H9 (cell line): ENCODE data around the gene RBM33. TPM values are rescaled to one million over a fixed set of nuclear protein-coding genes. Genes with fewer than 3 reads are reported as not detected.

ENCODE experiments used
- DNase-seq: peaks from one replicate; pipeline ENCODE4 v3.0.0-alpha.2; 2017
- H2AFZ ChIP-seq: one replicate; pipeline ENCODE4 v1.6.1; 2013; ENCODE audit warnings: mild to moderate bottlenecking, low read length, control low read depth, moderate library complexity
- H2AK5ac ChIP-seq: 2 replicates; pipeline ENCODE4 v1.6.1; 2013; ENCODE audit warnings: low read length, control low read depth, mixed read lengths; ENCODE audit not compliant: insufficient read length
- H2BK120ac ChIP-seq: one replicate; pipeline ENCODE4 v1.6.1; 2013; ENCODE audit warnings: low read depth, mild to moderate bottlenecking, low read length, control low read depth, inconsistent platforms; ENCODE audit not compliant: poor library complexity, severe bottlenecking
- H2BK12ac ChIP-seq: 2 replicates; pipeline ENCODE4 v1.6.1; 2013; ENCODE audit warnings: low read length, control low read depth, mixed read lengths, low read depth; ENCODE audit not compliant: insufficient read length
- H2BK15ac ChIP-seq: 2 replicates; pipeline ENCODE4 v1.6.1; 2013; ENCODE audit warnings: low read depth, low read length, control low read depth
- H2BK20ac ChIP-seq: one replicate; pipeline ENCODE4 v1.6.1; 2013; ENCODE audit warnings: low read depth, mild to moderate bottlenecking, low read length, control low read depth, inconsistent platforms; ENCODE audit not compliant: poor library complexity, severe bottlenecking
- H2BK5ac ChIP-seq: 2 replicates; pipeline ENCODE4 v1.6.1; 2013; ENCODE audit warnings: low read length, control low read depth, mixed read lengths; ENCODE audit not compliant: insufficient read length
- H3K14ac ChIP-seq: 2 replicates; pipeline ENCODE4 v1.6.1; 2013; ENCODE audit warnings: low read length, control low read depth; ENCODE audit not compliant: insufficient read depth
- H3K18ac ChIP-seq: 2 replicates; pipeline ENCODE4 v1.6.1; 2013; ENCODE audit warnings: low read depth, mild to moderate bottlenecking, mixed read lengths, low read length, control low read depth; ENCODE audit not compliant: insufficient read length
- H3K23ac ChIP-seq: 2 replicates; pipeline ENCODE4 v1.6.1; 2013; ENCODE audit warnings: low read length, control low read depth, mixed read lengths, low read depth; ENCODE audit not compliant: insufficient read length
- H3K23me2 ChIP-seq: 2 replicates; pipeline ENCODE4 v1.6.1; 2013; ENCODE audit warnings: low read depth, mild to moderate bottlenecking, mixed read lengths, low read length, control low read depth; ENCODE audit not compliant: insufficient read length, poor library complexity, severe bottlenecking
- H3K27ac ChIP-seq: 2 replicates; pipeline ENCODE4 v1.5.1; 2013; ENCODE audit warnings: low read length, control low read depth, mixed read lengths, low read depth; ENCODE audit not compliant: insufficient read length
- H3K27me3 ChIP-seq: 2 replicates; pipeline ENCODE4 v1.6.1; 2013; ENCODE audit warnings: low read length, control low read depth, inconsistent platforms; ENCODE audit not compliant: insufficient read depth
- H3K4ac ChIP-seq: 2 replicates; pipeline ENCODE4 v1.6.1; 2013; ENCODE audit warnings: low read depth, mild to moderate bottlenecking, control low read depth, inconsistent platforms, low read length, moderate library complexity
- H3K4me1 ChIP-seq: 2 replicates; pipeline ENCODE4 v1.6.1; 2013; ENCODE audit warnings: low read length, control low read depth, inconsistent platforms; ENCODE audit not compliant: insufficient read depth
- H3K4me2 ChIP-seq: 2 replicates; pipeline ENCODE4 v1.6.1; 2013; ENCODE audit warnings: low read length, control low read depth, mixed read lengths; ENCODE audit not compliant: insufficient read length, insufficient read depth
- H3K56ac ChIP-seq: 2 replicates; pipeline ENCODE4 v1.6.1; 2013; ENCODE audit warnings: low read depth, mild to moderate bottlenecking, mixed read lengths, low read length, control low read depth; ENCODE audit not compliant: insufficient read length
- H3K79me1 ChIP-seq: 2 replicates; pipeline ENCODE4 v1.6.1; 2013; ENCODE audit warnings: low read depth, mild to moderate bottlenecking, moderate library complexity, low read length, control low read depth, inconsistent platforms; ENCODE audit not compliant: insufficient read depth, poor library complexity, severe bottlenecking
- H3K79me2 ChIP-seq: 2 replicates; pipeline ENCODE4 v1.6.1; 2013; ENCODE audit warnings: low read length, control low read depth, inconsistent platforms; ENCODE audit not compliant: insufficient read depth
- H3K9ac ChIP-seq: 2 replicates; pipeline ENCODE4 v1.6.1; 2013; ENCODE audit warnings: low read length, control low read depth, mixed read lengths; ENCODE audit not compliant: insufficient read length; ENCODE audit errors: extremely low read depth
- H3K9me3 ChIP-seq: one replicate; pipeline ENCODE4 v1.6.1; 2013; ENCODE audit warnings: low read depth, low read length, inconsistent platforms; ENCODE audit not compliant: control insufficient read depth
- H3T11ph ChIP-seq: one replicate; pipeline ENCODE4 v1.6.1; 2013; ENCODE audit warnings: mild to moderate bottlenecking, low read length, control low read depth, inconsistent platforms
- H4K20me1 ChIP-seq: one replicate; pipeline ENCODE4 v1.6.1; 2013; ENCODE audit not compliant: control insufficient read depth, insufficient read length, insufficient read depth
- H4K5ac ChIP-seq: 2 replicates; pipeline ENCODE4 v1.6.1; 2013; ENCODE audit warnings: low read depth, mild to moderate bottlenecking, mixed read lengths, low read length, control low read depth; ENCODE audit not compliant: insufficient read length
- H4K8ac ChIP-seq: replicated peaks from 2 replicates; pipeline ENCODE4 v1.6.1; 2013; ENCODE audit warnings: low read length, control low read depth, mixed read lengths, low read depth; ENCODE audit not compliant: insufficient read length
- H4K91ac ChIP-seq: 2 replicates; pipeline ENCODE4 v1.6.1; 2013; ENCODE audit warnings: low read depth, mild to moderate bottlenecking, moderate library complexity, mixed read lengths, low read length, control low read depth; ENCODE audit not compliant: insufficient read length
- H3K27ac Mint-ChIP-seq, 3 experiments: 2 replicates in 2 of 3; 3 replicates in 1 of 3; pipeline ENCODE4 v1.8.0; 2020 to 2021; ENCODE audit warnings: mixed read lengths in 3 of 3, mild to moderate bottlenecking in 1 of 3, moderate library complexity in 1 of 3
- H3K27me3 Mint-ChIP-seq: 2 replicates; pipeline ENCODE4 v1.8.0; 2021; ENCODE audit warnings: low read depth, mild to moderate bottlenecking, moderate library complexity, mixed read lengths
- H3K36me3 Mint-ChIP-seq, 3 experiments: 2 replicates in 2 of 3; 3 replicates in 1 of 3; pipeline ENCODE4 v1.8.0; 2020 to 2021; ENCODE audit warnings: low read depth in 3 of 3, mixed read lengths in 3 of 3; ENCODE audit not compliant: insufficient read depth in 1 of 3
- H3K4me1 Mint-ChIP-seq, 2 experiments: 2 replicates each; pipeline ENCODE4 v1.8.0; 2020; ENCODE audit warnings: mixed read lengths in 2 of 2
- H3K4me3 Mint-ChIP-seq, 2 experiments: 2 replicates in 1 of 2; 3 replicates in 1 of 2; pipeline ENCODE4 v1.8.0; 2020 to 2021; ENCODE audit warnings: mild to moderate bottlenecking in 2 of 2, mixed read lengths in 2 of 2, moderate library complexity in 1 of 2
- H3K9me3 Mint-ChIP-seq, 2 experiments: 2 replicates in 1 of 2; 3 replicates in 1 of 2; pipeline ENCODE4 v1.8.0; 2020; ENCODE audit warnings: mild to moderate bottlenecking in 2 of 2, mixed read lengths in 2 of 2, moderate library complexity in 1 of 2
- WGBS: extraction: QIAGEN DNeasy Blood & Tissue Kit; methylation state at CpG from one replicate; pipeline ENCODE4 v1.1.7; 2013; ENCODE audit warnings: missing lambda C conversion rate, low lambda C conversion rate, mixed read lengths; ENCODE audit not compliant: insufficient read length; ENCODE audit errors: extremely low coverage; 5-methylcytosine and 5-hydroxymethylcytosine counted together
- long read RNA-seq: library from polyadenylated mRNA; unstranded; transcript quantifications from one replicate; pipeline ENCODE4 v2.0.0, GENCODE V29; 2020
- total RNA-seq: library from RNA; stranded (reverse); gene quantifications from 2 replicates; pipeline ENCODE4 v1.2.1, GENCODE V29; 2021
- TF ChIP-seq, protein P1 (sequence below): fragments of 200-600 bp; sonication (generic); conservative IDR thresholded peaks from 3 replicates; pipeline ENCODE4 v1.8.0; 2021; ENCODE audit warnings: antibody characterized with exemption, mild to moderate bottlenecking

The RBM33 gene, protein sequence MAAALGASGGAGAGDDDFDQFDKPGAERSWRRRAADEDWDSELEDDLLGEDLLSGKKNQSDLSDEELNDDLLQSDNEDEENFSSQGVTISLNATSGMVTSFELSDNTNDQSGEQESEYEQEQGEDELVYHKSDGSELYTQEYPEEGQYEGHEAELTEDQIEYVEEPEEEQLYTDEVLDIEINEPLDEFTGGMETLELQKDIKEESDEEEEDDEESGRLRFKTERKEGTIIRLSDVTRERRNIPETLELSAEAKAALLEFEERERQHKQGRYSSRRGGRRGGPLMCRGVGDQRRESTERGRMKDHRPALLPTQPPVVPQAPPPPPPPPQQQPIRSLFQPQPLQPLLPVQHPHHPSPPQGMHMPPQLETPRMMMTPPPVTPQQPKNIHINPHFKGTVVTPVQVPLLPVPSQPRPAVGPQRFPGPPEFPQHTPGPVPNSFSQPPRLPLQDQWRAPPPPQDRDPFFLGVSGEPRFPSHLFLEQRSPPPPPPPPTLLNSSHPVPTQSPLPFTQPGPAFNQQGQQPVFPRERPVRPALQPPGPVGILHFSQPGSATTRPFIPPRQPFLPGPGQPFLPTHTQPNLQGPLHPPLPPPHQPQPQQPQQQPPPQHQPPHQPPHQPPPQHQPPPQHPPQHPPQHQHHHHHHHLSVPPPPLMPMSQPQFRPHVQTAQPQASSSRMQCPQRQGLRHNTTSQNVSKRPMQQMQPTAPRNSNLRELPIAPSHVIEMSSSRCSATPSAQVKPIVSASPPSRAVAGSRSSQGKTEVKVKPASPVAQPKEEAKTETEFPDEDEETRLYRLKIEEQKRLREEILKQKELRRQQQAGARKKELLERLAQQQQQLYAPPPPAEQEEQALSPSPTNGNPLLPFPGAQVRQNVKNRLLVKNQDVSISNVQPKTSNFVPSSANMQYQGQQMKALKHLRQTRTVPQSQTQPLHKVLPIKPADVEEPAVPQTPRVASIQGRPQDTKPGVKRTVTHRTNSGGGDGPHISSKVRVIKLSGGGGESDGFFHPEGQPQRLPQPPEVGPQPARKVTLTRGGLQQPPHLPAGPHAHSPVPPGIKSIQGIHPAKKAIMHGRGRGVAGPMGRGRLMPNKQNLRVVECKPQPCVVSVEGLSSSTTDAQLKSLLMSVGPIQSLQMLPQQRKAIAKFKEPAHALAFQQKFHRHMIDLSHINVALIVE
- total RNA-seq: 65.5 and 71.3 TPM in 2 replicates
- long read RNA-seq, transcript RBM33-201 (6 exons, 1,404 nt): major isoform, 13 of 41 reads
- long read RNA-seq, partial matches to known transcripts: 10 of 41 reads
- long read RNA-seq, other reads (novel, unspliced or antisense): 17 of 41 reads

DNA sequence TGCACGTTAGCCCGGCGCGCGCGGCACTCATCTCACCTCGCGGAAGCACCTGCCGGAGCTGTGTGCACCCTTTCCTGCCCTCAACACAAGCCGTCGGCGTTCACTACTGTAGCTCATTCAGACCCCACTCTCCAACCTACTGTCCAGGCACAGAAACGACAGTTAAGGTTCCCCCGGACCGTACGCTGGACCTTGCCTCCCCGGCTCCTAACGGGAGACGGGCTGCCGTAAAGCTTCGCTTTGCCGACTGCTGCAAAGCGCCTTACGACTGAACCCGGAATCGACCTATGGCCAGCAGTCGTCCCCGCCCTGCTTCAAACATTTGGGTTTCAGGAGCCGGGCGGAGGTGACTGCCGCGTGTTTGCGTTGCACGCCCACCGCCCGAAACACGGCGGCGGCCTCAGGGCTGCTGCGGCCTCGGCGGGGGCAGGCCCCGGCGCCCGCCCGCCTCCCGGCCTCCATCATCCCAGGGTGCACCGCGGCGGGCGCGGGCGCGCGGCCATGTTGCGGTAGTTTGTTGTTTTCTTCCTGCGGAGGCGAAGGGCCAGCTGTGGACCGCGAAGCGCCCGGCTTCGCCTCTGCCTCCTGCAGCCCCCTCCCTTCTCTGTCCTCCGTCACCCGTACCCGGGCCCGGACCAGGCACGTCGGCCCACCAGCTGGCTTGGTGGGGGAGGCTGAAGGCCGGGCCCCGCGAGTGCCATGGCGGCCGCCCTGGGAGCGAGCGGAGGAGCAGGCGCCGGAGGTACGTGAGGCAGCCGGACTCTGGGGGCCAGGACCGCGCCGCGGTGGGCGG, at the start of gene RBM33:
TSS of gene RBM33 (plus strand) at position 484 of the 793 bp plus-strand sequence. CDS start at position 700, 216 bp downstream.
- TF ChIP-seq, protein P1, sequence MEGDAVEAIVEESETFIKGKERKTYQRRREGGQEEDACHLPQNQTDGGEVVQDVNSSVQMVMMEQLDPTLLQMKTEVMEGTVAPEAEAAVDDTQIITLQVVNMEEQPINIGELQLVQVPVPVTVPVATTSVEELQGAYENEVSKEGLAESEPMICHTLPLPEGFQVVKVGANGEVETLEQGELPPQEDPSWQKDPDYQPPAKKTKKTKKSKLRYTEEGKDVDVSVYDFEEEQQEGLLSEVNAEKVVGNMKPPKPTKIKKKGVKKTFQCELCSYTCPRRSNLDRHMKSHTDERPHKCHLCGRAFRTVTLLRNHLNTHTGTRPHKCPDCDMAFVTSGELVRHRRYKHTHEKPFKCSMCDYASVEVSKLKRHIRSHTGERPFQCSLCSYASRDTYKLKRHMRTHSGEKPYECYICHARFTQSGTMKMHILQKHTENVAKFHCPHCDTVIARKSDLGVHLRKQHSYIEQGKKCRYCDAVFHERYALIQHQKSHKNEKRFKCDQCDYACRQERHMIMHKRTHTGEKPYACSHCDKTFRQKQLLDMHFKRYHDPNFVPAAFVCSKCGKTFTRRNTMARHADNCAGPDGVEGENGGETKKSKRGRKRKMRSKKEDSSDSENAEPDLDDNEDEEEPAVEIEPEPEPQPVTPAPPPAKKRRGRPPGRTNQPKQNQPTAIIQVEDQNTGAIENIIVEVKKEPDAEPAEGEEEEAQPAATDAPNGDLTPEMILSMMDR: no peak
- Histone ChIP-seq H3K27me3 (no peaks in the 10 kb centered on the region), H2BK5ac (peak within 1 kb of the TSS; percentile 81), H4K8ac (no peak within 1 kb of the TSS), H3K79me2 (peaks cover 31% of the 10 kb centered on the region; the same call in 1 of the 2 replicates), H2AK5ac (no peak within 1 kb of the TSS), H3K4me1 (no peaks in the 10 kb centered on the region), H3K14ac (peak within 1 kb of the TSS; percentile 100), H4K5ac (peak within 1 kb of the TSS; percentile 89), H3K9ac (peak within 1 kb of the TSS; percentile 77), H3K9me3 (peaks cover 7% of the 10 kb centered on the region), H4K91ac (no peak within 1 kb of the TSS), H2AFZ (no peak within 1 kb of the TSS), H3K4ac (no peak within 1 kb of the TSS; the same call in 1 of the 2 replicates), H2BK12ac (no peak within 1 kb of the TSS), H3T11ph (peak within 1 kb of the TSS; percentile 68), H3K79me1 (no peaks in the 10 kb centered on the region), H4K20me1 (no peaks in the 10 kb centered on the region), H3K23me2 (peaks cover 5% of the 10 kb centered on the region), H3K23ac (no peak within 1 kb of the TSS), H2BK120ac (peak within 1 kb of the TSS; percentile 49), H3K56ac (peak within 1 kb of the TSS; percentile 6), H2BK15ac (no peak within 1 kb of the TSS; the same call in 1 of the 2 replicates), H3K4me2 (peak within 1 kb of the TSS; percentile 63), H3K27ac (peak within 1 kb of the TSS; percentile 73), H3K18ac (peak within 1 kb of the TSS; percentile 99), H2BK20ac (no peak within 1 kb of the TSS)
- peaks cover 16% of the 10 kb centered on the region for H3K27me3 Mint-ChIP-seq
- DNase-seq: peak; percentile 85
- H3K9me3 Mint-ChIP-seq: peaks cover 48 to 55% of the 10 kb centered on the region in 2 experiments
- peaks cover 71 to 77% (median 75%) of the 10 kb centered on the region in 3 experiments for H3K36me3 Mint-ChIP-seq
- peak within 1 kb of the TSS; percentile 93 to 97 for H3K4me3 Mint-ChIP-seq
- peaks cover 20 to 24% of the 10 kb centered on the region in 2 experiments for H3K4me1 Mint-ChIP-seq
- WGBS: no CpG with 5 or more reads among the region's 85 CpGs
- peak within 1 kb of the TSS; percentile 98 to 100 (median 99) for H3K27ac Mint-ChIP-seq
